22Rv1 (cell line): ENCODE data around the gene QRICH2.

Source experiments
- CTCF ChIP-seq: fragments of 450-650 bp; IDR thresholded peaks from 2 replicates; pipeline ENCODE4 v1.5.1; 2017; ENCODE audit warnings: mild to moderate bottlenecking
- ZFX ChIP-seq: fragments of 450-650 bp; IDR thresholded peaks from 2 replicates; pipeline ENCODE4 v1.6.1; 2017; ENCODE audit warnings: antibody characterized with exemption, borderline replicate concordance

- TF ChIP-seq CTCF (no peak), ZFX (no peak)
These were observed 32.6 kb downstream of the QRICH2 start for GRCh38 chr17:76275382-76276068.
